Sigmoid colon (tissue), 3 donors: ENCODE measurements around the gene BCAS4.
"Not testable (repeated sequence)": the region's sequence is repeated elsewhere in the genome, so short reads cannot be mapped to it uniquely, and the experiment has no call there.

Source experiments
- POLR2A ChIP-seq, 2 donors: fragments of 450-650 bp; IDR thresholded peaks; one replicate each; pipeline ENCODE4 v1.6.1; 2016; ENCODE audit warnings: antibody characterized with exemption in 2 of 2, mild to moderate bottlenecking in 2 of 2, moderate library complexity in 2 of 2
- TF ChIP-seq, protein P1 (sequence below), 4 experiments: fragments of 450-650 bp in 3 of 4; fragments of 200-600 bp in 1 of 4; IDR thresholded peaks; one replicate each; pipeline ENCODE4 v1.5.1; 2016 to 2019; ENCODE audit warnings: antibody characterized with exemption in 4 of 4, mild to moderate bottlenecking in 3 of 4, moderate library complexity in 2 of 4

DNA sequence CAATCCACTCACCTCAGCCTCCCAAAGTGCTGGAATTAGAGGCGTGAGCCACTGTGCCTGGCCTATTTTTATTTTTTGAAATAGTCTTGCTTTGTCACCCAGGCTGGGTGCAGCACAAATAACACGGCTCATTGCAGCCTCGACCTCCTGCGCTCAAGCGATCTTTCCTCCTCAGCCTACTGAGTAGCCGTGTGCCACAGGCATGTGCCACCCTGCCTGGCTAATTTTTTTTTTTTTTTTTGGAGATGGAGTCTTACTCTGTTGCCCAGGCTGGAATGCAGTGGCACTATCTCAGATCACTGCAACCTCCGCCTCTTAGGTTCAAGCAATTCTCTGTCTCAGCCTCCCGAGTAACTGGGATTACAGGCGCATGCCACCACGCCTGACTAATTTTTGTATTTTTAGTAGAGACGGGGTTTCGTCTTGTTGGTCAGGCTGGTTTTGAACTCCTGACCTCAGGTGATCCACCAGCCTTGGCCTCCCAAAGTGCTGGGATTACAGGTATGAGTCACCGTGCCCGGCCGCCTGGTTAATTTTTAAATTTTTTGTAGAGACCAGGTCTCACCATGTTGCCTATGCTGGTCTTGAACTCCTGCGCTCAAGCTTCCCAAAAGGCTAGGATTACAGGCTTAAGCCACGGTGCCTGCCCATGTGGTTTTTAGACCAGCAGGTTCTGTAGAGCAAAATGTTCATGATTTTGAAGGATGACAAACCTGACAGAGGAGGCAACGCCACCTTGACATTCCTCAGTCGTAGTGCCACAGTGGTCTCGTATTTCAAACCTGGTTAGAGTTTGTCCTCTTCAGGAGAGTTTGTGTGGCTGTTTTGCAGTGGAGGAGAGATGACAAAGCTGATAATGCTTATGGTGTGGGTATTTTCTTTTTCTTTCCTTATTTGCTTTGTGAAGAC, 31.1 kb upstream of the BCAS4 start:
- not testable (repeated sequence) for TF ChIP-seq POLR2A (IDR thresholded peaks at IDR 0.05)
- TF ChIP-seq, protein P1, sequence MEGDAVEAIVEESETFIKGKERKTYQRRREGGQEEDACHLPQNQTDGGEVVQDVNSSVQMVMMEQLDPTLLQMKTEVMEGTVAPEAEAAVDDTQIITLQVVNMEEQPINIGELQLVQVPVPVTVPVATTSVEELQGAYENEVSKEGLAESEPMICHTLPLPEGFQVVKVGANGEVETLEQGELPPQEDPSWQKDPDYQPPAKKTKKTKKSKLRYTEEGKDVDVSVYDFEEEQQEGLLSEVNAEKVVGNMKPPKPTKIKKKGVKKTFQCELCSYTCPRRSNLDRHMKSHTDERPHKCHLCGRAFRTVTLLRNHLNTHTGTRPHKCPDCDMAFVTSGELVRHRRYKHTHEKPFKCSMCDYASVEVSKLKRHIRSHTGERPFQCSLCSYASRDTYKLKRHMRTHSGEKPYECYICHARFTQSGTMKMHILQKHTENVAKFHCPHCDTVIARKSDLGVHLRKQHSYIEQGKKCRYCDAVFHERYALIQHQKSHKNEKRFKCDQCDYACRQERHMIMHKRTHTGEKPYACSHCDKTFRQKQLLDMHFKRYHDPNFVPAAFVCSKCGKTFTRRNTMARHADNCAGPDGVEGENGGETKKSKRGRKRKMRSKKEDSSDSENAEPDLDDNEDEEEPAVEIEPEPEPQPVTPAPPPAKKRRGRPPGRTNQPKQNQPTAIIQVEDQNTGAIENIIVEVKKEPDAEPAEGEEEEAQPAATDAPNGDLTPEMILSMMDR (IDR thresholded peaks at IDR 0.05) = not testable (repeated sequence)
